ENCODE results near the gene SLIT3. TPM values are rescaled to one million over a fixed set of nuclear protein-coding genes. Genes with fewer than 3 reads are reported as not detected.

Gene SLIT3
- total RNA-seq, 1 experiment from 2014 or later, result not detected

- Histone ChIP-seq H2AFZ (ENCODE audit: low read length) (no peak overlapping the region), H3K27me3 (ENCODE audit: low read length) (no peaks in the 10 kb centered on the region), H3K4me2 (ENCODE audit: low read depth, low read length, poor library complexity, severe bottlenecking) (no peak overlapping the region), H3K9me3 (ENCODE audit: low read length) (no peaks in the 10 kb centered on the region), H3K27ac (ENCODE audit: low read length) (no peak overlapping the region), H3K4me1 (ENCODE audit: low read length) (no peaks in the 10 kb centered on the region), H4K20me1 (ENCODE audit: insufficient read depth, low read depth, low read length) (no peaks in the 10 kb centered on the region), H3K36me3 (ENCODE audit: insufficient read depth, low read length) (no peaks in the 10 kb centered on the region), H3K4me3 (ENCODE audit: low read length) (no peak overlapping the region), H3K9me2 (replicated peaks; ENCODE audit: insufficient read depth, low read length) (no peaks in the 10 kb centered on the region), H3K79me2 (ENCODE audit: low read length) (no peaks in the 10 kb centered on the region), H3K9ac (ENCODE audit: low read length) (no peak overlapping the region)
- no peak for DNase-seq
Observed at GRCh38 chr5:169296419-169297143, 4.4 kb downstream of the SLIT3 start.

- H3K9me3 ChIP-seq (ENCODE audit: low read length), result no peaks in the 10 kb centered on the region
- no peaks in the 10 kb centered on the region for H3K27me3 ChIP-seq (ENCODE audit: low read length)
- no peak overlapping the region for H3K9ac ChIP-seq (ENCODE audit: low read length)
- H3K4me3 ChIP-seq (ENCODE audit: low read length), result no peak overlapping the region
- H3K4me1 ChIP-seq (ENCODE audit: low read length), result no peaks in the 10 kb centered on the region
- H3K79me2 ChIP-seq (ENCODE audit: low read length), result no peaks in the 10 kb centered on the region
- no peaks in the 10 kb centered on the region for H3K9me2 ChIP-seq (replicated peaks; ENCODE audit: insufficient read depth, low read length)
- H3K36me3 ChIP-seq (ENCODE audit: insufficient read depth, low read length), result no peaks in the 10 kb centered on the region
- no peak for DNase-seq
- no peak overlapping the region for H3K27ac ChIP-seq (ENCODE audit: low read length)
- H4K20me1 ChIP-seq (ENCODE audit: insufficient read depth, low read depth, low read length), result no peaks in the 10 kb centered on the region
- no peak overlapping the region for H2AFZ ChIP-seq (ENCODE audit: low read length)
- H3K4me2 ChIP-seq (ENCODE audit: low read depth, low read length, poor library complexity, severe bottlenecking), result no peak overlapping the region
Observed at GRCh38 chr5:169295306-169295705, 5.6 kb downstream of the SLIT3 start.

GRCh38 chr5:169294621-169295020 lies 6.3 kb downstream of the SLIT3 start:
- Histone ChIP-seq H3K36me3 (ENCODE audit: insufficient read depth, low read length) (no peaks in the 10 kb centered on the region), H2AFZ (ENCODE audit: low read length) (no peak overlapping the region), H3K9me3 (ENCODE audit: low read length) (no peaks in the 10 kb centered on the region), H4K20me1 (ENCODE audit: insufficient read depth, low read depth, low read length) (no peaks in the 10 kb centered on the region), H3K4me2 (ENCODE audit: low read depth, low read length, poor library complexity, severe bottlenecking) (no peak overlapping the region), H3K9ac (ENCODE audit: low read length) (no peak overlapping the region), H3K4me3 (ENCODE audit: low read length) (no peak overlapping the region), H3K9me2 (replicated peaks; ENCODE audit: insufficient read depth, low read length) (no peaks in the 10 kb centered on the region), H3K79me2 (ENCODE audit: low read length) (no peaks in the 10 kb centered on the region), H3K27me3 (ENCODE audit: low read length) (no peaks in the 10 kb centered on the region), H3K4me1 (ENCODE audit: low read length) (no peaks in the 10 kb centered on the region), H3K27ac (ENCODE audit: low read length) (no peak overlapping the region)
- DNase-seq, result no peak

- no peak overlapping the region for H3K9ac ChIP-seq (ENCODE audit: low read length)
- H3K4me2 ChIP-seq (ENCODE audit: low read depth, low read length, poor library complexity, severe bottlenecking), result no peak overlapping the region
- no peak overlapping the region for H3K4me3 ChIP-seq (ENCODE audit: low read length)
- no peaks in the 10 kb centered on the region for H3K79me2 ChIP-seq (ENCODE audit: low read length)
- H3K9me2 ChIP-seq (replicated peaks; ENCODE audit: insufficient read depth, low read length), result no peaks in the 10 kb centered on the region
- H3K27ac ChIP-seq (ENCODE audit: low read length), result no peak overlapping the region
- H2AFZ ChIP-seq (ENCODE audit: low read length), result no peak overlapping the region
- DNase-seq, result no peak
- H3K27me3 ChIP-seq (ENCODE audit: low read length), result no peaks in the 10 kb centered on the region
- no peaks in the 10 kb centered on the region for H3K36me3 ChIP-seq (ENCODE audit: insufficient read depth, low read length)
- no peaks in the 10 kb centered on the region for H3K4me1 ChIP-seq (ENCODE audit: low read length)
- H4K20me1 ChIP-seq (ENCODE audit: insufficient read depth, low read depth, low read length), result no peaks in the 10 kb centered on the region
- no peaks in the 10 kb centered on the region for H3K9me3 ChIP-seq (ENCODE audit: low read length)
Observed at GRCh38 chr5:169291877-169292276, 9.1 kb downstream of the SLIT3 start.

GRCh38 chr5:169290895-169291294 lies 10.0 kb downstream of the SLIT3 start:
- H2AFZ ChIP-seq (ENCODE audit: low read length), result no peak overlapping the region
- H3K4me3 ChIP-seq (ENCODE audit: low read length), result no peak overlapping the region
- no peak overlapping the region for H3K4me2 ChIP-seq (ENCODE audit: low read depth, low read length, poor library complexity, severe bottlenecking)
- H3K9ac ChIP-seq (ENCODE audit: low read length), result no peak overlapping the region
- no peaks in the 10 kb centered on the region for H3K79me2 ChIP-seq (ENCODE audit: low read length)
- H3K4me1 ChIP-seq (ENCODE audit: low read length), result no peaks in the 10 kb centered on the region
- H3K27me3 ChIP-seq (ENCODE audit: low read length), result no peaks in the 10 kb centered on the region
- no peaks in the 10 kb centered on the region for H4K20me1 ChIP-seq (ENCODE audit: insufficient read depth, low read depth, low read length)
- no peaks in the 10 kb centered on the region for H3K9me3 ChIP-seq (ENCODE audit: low read length)
- H3K27ac ChIP-seq (ENCODE audit: low read length), result no peak overlapping the region
- no peaks in the 10 kb centered on the region for H3K9me2 ChIP-seq (replicated peaks; ENCODE audit: insufficient read depth, low read length)
- no peak for DNase-seq
- no peaks in the 10 kb centered on the region for H3K36me3 ChIP-seq (ENCODE audit: insufficient read depth, low read length)

- H3K9me3 ChIP-seq (ENCODE audit: low read length), result no peaks in the 10 kb centered on the region
- H3K9me2 ChIP-seq (replicated peaks; ENCODE audit: insufficient read depth, low read length), result no peaks in the 10 kb centered on the region
- no peaks in the 10 kb centered on the region for H3K27me3 ChIP-seq (ENCODE audit: low read length)
- no peak overlapping the region for H3K4me3 ChIP-seq (ENCODE audit: low read length)
- H4K20me1 ChIP-seq (ENCODE audit: insufficient read depth, low read depth, low read length), result no peaks in the 10 kb centered on the region
- no peak overlapping the region for H3K27ac ChIP-seq (ENCODE audit: low read length)
- no peak overlapping the region for H3K4me2 ChIP-seq (ENCODE audit: low read depth, low read length, poor library complexity, severe bottlenecking)
- no peaks in the 10 kb centered on the region for H3K36me3 ChIP-seq (ENCODE audit: insufficient read depth, low read length)
- no peak overlapping the region for H2AFZ ChIP-seq (ENCODE audit: low read length)
- H3K79me2 ChIP-seq (ENCODE audit: low read length), result no peaks in the 10 kb centered on the region
- no peak overlapping the region for H3K9ac ChIP-seq (ENCODE audit: low read length)
- no peak for DNase-seq
- H3K4me1 ChIP-seq (ENCODE audit: low read length), result no peaks in the 10 kb centered on the region
Observed at GRCh38 chr5:169289520-169289919, 11.4 kb downstream of the SLIT3 start.

- Histone ChIP-seq H3K27ac (ENCODE audit: low read length) (no peak overlapping the region), H3K36me3 (ENCODE audit: insufficient read depth, low read length) (no peaks in the 10 kb centered on the region), H3K9me2 (replicated peaks; ENCODE audit: insufficient read depth, low read length) (no peaks in the 10 kb centered on the region), H3K79me2 (ENCODE audit: low read length) (no peaks in the 10 kb centered on the region), H3K4me3 (ENCODE audit: low read length) (no peak overlapping the region), H3K9me3 (ENCODE audit: low read length) (no peaks in the 10 kb centered on the region), H3K4me1 (ENCODE audit: low read length) (no peaks in the 10 kb centered on the region), H4K20me1 (ENCODE audit: insufficient read depth, low read depth, low read length) (no peaks in the 10 kb centered on the region), H3K27me3 (ENCODE audit: low read length) (no peaks in the 10 kb centered on the region), H3K4me2 (ENCODE audit: low read depth, low read length, poor library complexity, severe bottlenecking) (no peak overlapping the region), H2AFZ (ENCODE audit: low read length) (no peak overlapping the region), H3K9ac (ENCODE audit: low read length) (no peak overlapping the region)
- DNase-seq, result no peak
Observed at GRCh38 chr5:169288066-169288930, 12.6 kb downstream of the SLIT3 start.

- Histone ChIP-seq H3K4me1 (ENCODE audit: low read length) (no peaks in the 10 kb centered on the region), H3K27me3 (ENCODE audit: low read length) (no peaks in the 10 kb centered on the region), H4K20me1 (ENCODE audit: insufficient read depth, low read depth, low read length) (no peaks in the 10 kb centered on the region), H3K9me3 (ENCODE audit: low read length) (no peaks in the 10 kb centered on the region), H3K4me2 (ENCODE audit: low read depth, low read length, poor library complexity, severe bottlenecking) (no peak overlapping the region), H3K9ac (ENCODE audit: low read length) (no peak overlapping the region), H2AFZ (ENCODE audit: low read length) (no peak overlapping the region), H3K79me2 (ENCODE audit: low read length) (no peaks in the 10 kb centered on the region), H3K27ac (ENCODE audit: low read length) (no peak overlapping the region), H3K9me2 (replicated peaks; ENCODE audit: insufficient read depth, low read length) (no peaks in the 10 kb centered on the region), H3K4me3 (ENCODE audit: low read length) (no peak overlapping the region), H3K36me3 (ENCODE audit: insufficient read depth, low read length) (no peaks in the 10 kb centered on the region)
- no peak for DNase-seq
Observed at GRCh38 chr5:169287529-169287928, 13.4 kb downstream of the SLIT3 start.

Measured in Karpas-422 (cell line).